ENCODE data around the gene CDH5. TPM values are rescaled to one million over a fixed set of nuclear protein-coding genes. Genes with fewer than 3 reads are reported as not detected.
"Not testable (repeated sequence)": the region's sequence is repeated elsewhere in the genome, so short reads cannot be mapped to it uniquely, and the experiment has no call there.

The CDH5 gene
- 0.55 TPM for polyA plus RNA-seq (2013, experiment 1 of 2)
- polyA plus RNA-seq (2013, experiment 2 of 2): 0.70 TPM

DNA sequence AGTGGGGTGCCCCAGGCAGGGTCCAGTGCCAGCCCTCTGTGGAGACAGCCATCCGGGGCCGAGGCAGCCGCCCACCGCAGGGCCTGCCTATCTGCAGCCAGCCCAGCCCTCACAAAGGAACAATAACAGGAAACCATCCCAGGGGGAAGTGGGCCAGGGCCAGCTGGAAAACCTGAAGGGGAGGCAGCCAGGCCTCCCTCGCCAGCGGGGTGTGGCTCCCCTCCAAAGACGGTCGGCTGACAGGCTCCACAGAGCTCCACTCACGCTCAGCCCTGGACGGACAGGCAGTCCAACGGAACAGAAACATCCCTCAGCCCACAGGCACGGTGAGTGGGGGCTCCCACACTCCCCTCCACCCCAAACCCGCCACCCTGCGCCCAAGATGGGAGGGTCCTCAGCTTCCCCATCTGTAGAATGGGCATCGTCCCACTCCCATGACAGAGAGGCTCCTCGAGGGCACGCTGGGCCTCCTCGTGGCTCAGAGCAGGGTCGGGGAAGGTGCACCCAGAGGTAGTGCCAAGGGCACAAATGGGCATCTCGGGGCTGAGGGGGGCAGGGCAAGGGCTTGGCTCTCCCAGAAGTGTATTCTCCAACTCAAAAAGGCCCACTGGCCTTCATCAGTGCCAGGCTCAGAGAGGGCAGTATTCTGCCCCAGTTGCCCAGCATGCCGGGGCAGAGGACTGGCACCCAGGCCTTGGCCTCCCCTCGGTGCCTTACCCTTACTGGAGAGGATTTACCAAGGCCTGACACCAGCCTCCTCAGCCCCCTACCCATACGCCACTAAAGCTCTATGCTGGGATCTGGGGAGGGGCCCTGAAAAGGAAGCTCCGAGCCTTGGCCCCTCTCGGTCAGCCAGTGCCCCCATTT lies at the start of gene CDH5:
Gene CDH5 (plus strand): TSS at position 259 of the 867 bp plus-strand sequence. CDS start 12,647 bp downstream, outside the sequence.
- Histone ChIP-seq H3K27ac (ENCODE audit: low read depth, low read length) (no peak within 1 kb of the TSS), H3K9me3 (ENCODE audit: insufficient read depth, low read depth, low read length) (no peaks in the 10 kb centered on the region), H3K36me3 (ENCODE audit: insufficient read depth, low read length) (no peaks in the 10 kb centered on the region), H3K27me3 (ENCODE audit: insufficient read depth, low read length) (no peaks in the 10 kb centered on the region), H3K4me3 (ENCODE audit: low read length) (no peak within 1 kb of the TSS), H3K4me1 (ENCODE audit: insufficient read depth, low read length) (peaks cover 19% of the 10 kb centered on the region; the same call in 1 of the 2 replicates), H3K9ac (ENCODE audit: low read depth, low read length) (no peak within 1 kb of the TSS)
- WGBS: 88% methylated on average over 25 of the region's 25 CpGs

GRCh38 chr16:66318505-66318904 lies 48.0 kb upstream of the CDH5 start:
- 86% methylated on average over 1 of the region's 1 CpG for WGBS
- Histone ChIP-seq H3K27ac (ENCODE audit: low read depth, low read length) (no peak overlapping the region), H3K9me3 (ENCODE audit: insufficient read depth, low read depth, low read length) (no peaks in the 10 kb centered on the region), H3K27me3 (ENCODE audit: insufficient read depth, low read length) (0 out of 2 replicates have a peak, but pooled peaks cover 3% of the 10 kb centered on the region), H3K36me3 (ENCODE audit: insufficient read depth, low read length) (no peaks in the 10 kb centered on the region), H3K4me3 (ENCODE audit: low read length) (no peak overlapping the region), H3K4me1 (ENCODE audit: insufficient read depth, low read length) (no peaks in the 10 kb centered on the region), H3K9ac (ENCODE audit: low read depth, low read length) (no peak overlapping the region)

GRCh38 chr16:66320774-66321173 lies 45.7 kb upstream of the CDH5 start:
- peaks cover 7% of the 10 kb centered on the region for H3K4me1 ChIP-seq (ENCODE audit: insufficient read depth, low read length)
- H3K9me3 ChIP-seq (ENCODE audit: insufficient read depth, low read depth, low read length): no peaks in the 10 kb centered on the region

GRCh38 chr16:66322174-66322573 lies 44.3 kb upstream of the CDH5 start:
- H3K27me3 ChIP-seq (ENCODE audit: insufficient read depth, low read length): 0 out of 2 replicates have a peak, but pooled peaks cover 5% of the 10 kb centered on the region
- H3K9me3 ChIP-seq (ENCODE audit: insufficient read depth, low read depth, low read length): no peaks in the 10 kb centered on the region
- 90% methylated on average over 4 of the region's 4 CpGs for WGBS
- H3K4me3 ChIP-seq (ENCODE audit: low read length): no peak overlapping the region
- H3K36me3 ChIP-seq (ENCODE audit: insufficient read depth, low read length): no peaks in the 10 kb centered on the region
- peaks cover 11% of the 10 kb centered on the region for H3K4me1 ChIP-seq (ENCODE audit: insufficient read depth, low read length)
- no peak overlapping the region for H3K9ac ChIP-seq (ENCODE audit: low read depth, low read length)
- no peak overlapping the region for H3K27ac ChIP-seq (ENCODE audit: low read depth, low read length)

More at GRCh38 chr16:66320774-66321173, 45.7 kb upstream of the CDH5 start:
- H3K4me3 ChIP-seq (ENCODE audit: low read length): no peak overlapping the region
- H3K27me3 ChIP-seq (ENCODE audit: insufficient read depth, low read length): 0 out of 2 replicates have a peak, but pooled peaks cover 4% of the 10 kb centered on the region
- no peak overlapping the region for H3K27ac ChIP-seq (ENCODE audit: low read depth, low read length)
- no peaks in the 10 kb centered on the region for H3K36me3 ChIP-seq (ENCODE audit: insufficient read depth, low read length)
- no peak overlapping the region for H3K9ac ChIP-seq (ENCODE audit: low read depth, low read length)

DNA sequence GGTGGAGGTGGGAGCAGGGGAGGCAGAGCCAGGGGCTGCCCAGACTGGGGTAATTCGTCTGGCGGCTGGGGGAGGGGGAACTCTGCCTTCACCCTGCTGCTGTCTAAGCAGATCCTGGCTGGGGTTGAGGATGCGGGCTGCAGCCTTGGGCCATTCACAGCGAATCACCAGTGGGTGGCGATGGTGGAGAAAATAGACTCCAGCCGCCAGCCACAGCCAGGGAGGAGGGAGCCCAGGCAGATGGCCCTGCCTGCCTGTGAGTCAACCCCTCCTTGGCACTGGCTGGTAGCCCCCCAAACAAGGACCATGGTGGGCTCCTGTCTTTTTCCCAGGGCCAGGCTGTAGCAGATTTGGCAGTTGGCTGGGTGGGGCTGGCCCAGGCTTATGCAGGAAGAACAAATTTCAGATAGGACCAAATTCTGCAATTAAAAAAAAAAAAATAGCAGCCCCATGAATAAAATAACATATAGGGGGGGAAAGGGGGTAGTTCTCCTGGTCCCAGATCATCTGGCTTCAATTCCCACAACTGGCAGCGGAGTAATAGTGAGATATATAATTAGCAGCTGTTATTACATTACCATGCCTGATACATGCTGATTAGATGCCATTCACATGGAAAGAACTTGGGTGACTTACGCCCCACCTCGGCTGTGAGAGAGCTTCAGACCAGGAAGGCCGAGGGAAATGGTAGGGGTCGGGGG lies 41.5 kb upstream of the CDH5 start:
- H3K27ac ChIP-seq (ENCODE audit: low read depth, low read length): no peak overlapping the region
- 42% methylated on average over 10 of the region's 11 CpGs for WGBS
- no peak overlapping the region for H3K4me3 ChIP-seq (ENCODE audit: low read length)
- no peaks in the 10 kb centered on the region for H3K36me3 ChIP-seq (ENCODE audit: insufficient read depth, low read length)
- H3K27me3 ChIP-seq (ENCODE audit: insufficient read depth, low read length): 0 out of 2 replicates have a peak, but pooled peaks cover 5% of the 10 kb centered on the region
- H3K4me1 ChIP-seq (ENCODE audit: insufficient read depth, low read length): peaks cover 15% of the 10 kb centered on the region
- H3K9ac ChIP-seq (ENCODE audit: low read depth, low read length): no peak overlapping the region
- no peaks in the 10 kb centered on the region for H3K9me3 ChIP-seq (ENCODE audit: insufficient read depth, low read depth, low read length)

DNA sequence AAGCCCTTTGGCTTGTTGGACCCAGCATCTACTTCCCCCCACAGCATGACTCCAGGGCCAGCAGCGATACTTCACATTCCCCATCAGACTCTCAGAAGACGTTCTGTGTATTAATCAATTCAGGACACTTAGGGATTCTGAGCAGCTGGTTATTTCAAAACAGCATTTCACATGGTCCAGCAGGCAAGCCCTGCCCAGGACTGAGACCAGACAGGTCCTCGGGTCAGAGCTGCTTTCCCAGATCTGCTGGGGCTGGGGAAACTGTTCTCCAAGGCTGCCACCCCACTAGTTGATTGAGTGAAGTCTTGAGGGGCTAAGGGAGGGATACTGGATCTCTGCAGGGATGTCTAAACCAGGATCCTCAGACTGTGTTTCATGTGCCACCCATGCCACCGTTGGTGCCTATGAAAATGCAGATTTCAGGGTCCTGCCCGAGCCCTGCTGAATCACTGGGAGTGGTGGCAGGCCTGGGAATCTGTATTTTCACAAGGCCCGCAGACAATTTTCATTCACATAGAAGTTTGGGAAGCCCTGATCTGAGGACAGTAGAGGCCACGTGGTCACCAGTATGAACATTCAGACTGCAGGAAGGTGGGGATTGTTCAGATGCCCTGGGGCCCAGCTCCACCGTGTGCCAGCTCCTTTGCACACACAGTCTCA lies 40.6 kb upstream of the CDH5 start:
- Histone ChIP-seq H3K27me3 (ENCODE audit: insufficient read depth, low read length) (0 out of 2 replicates have a peak, but pooled peaks cover 5% of the 10 kb centered on the region), H3K4me1 (ENCODE audit: insufficient read depth, low read length) (peaks cover 15% of the 10 kb centered on the region), H3K9ac (ENCODE audit: low read depth, low read length) (no peak overlapping the region), H3K27ac (ENCODE audit: low read depth, low read length) (no peak overlapping the region), H3K36me3 (ENCODE audit: insufficient read depth, low read length) (no peaks in the 10 kb centered on the region), H3K9me3 (ENCODE audit: insufficient read depth, low read depth, low read length) (no peaks in the 10 kb centered on the region), H3K4me3 (ENCODE audit: low read length) (no peak overlapping the region)
- 84% methylated on average over 8 of the region's 8 CpGs for WGBS

DNA sequence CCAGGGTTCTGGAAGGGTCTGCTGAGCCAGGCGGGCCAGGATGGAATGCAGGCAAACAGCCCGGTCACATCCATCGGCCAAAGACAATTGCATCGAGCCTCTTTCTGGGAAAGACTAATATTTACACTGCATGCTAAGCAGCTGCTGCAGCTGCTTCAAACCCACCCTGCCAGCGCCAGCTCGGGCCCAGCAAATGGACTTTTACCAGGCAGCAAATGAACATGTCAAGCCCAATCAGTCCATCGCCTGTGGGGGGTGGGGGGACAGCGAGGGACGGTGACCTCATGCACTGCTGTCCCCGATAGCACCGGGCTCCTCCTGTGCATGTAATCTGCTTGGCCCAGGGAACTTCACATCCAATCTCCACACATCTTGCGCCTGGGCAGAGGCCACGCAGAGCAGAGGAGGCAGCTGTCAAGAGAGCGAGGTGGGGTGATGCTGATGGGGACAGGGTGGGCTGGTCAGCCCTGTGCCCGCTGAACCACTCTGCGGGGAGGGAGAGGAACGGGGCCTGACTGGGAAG lies 39.4 kb upstream of the CDH5 start:
- no peak overlapping the region; the same call in 1 of the 2 replicates for H3K27ac ChIP-seq (ENCODE audit: low read depth, low read length)
- H3K4me3 ChIP-seq (ENCODE audit: low read length): no peak overlapping the region
- no peaks in the 10 kb centered on the region for H3K9me3 ChIP-seq (ENCODE audit: insufficient read depth, low read depth, low read length)
- 0 out of 2 replicates have a peak, but pooled peaks cover 2% of the 10 kb centered on the region for H3K27me3 ChIP-seq (ENCODE audit: insufficient read depth, low read length)
- 77% methylated on average over 16 of the region's 17 CpGs for WGBS
- peaks cover 15% of the 10 kb centered on the region for H3K4me1 ChIP-seq (ENCODE audit: insufficient read depth, low read length)
- no peaks in the 10 kb centered on the region for H3K36me3 ChIP-seq (ENCODE audit: insufficient read depth, low read length)
- no peak overlapping the region for H3K9ac ChIP-seq (ENCODE audit: low read depth, low read length)

- Histone ChIP-seq H3K36me3 (ENCODE audit: insufficient read depth, low read length) (no peaks in the 10 kb centered on the region), H3K9ac (ENCODE audit: low read depth, low read length) (no peak overlapping the region), H3K4me1 (ENCODE audit: insufficient read depth, low read length) (peaks cover 15% of the 10 kb centered on the region), H3K27ac (ENCODE audit: low read depth, low read length) (no peak overlapping the region), H3K9me3 (ENCODE audit: insufficient read depth, low read depth, low read length) (no peaks in the 10 kb centered on the region), H3K4me3 (ENCODE audit: low read length) (no peak overlapping the region), H3K27me3 (ENCODE audit: insufficient read depth, low read length) (0 out of 2 replicates have a peak, but pooled peaks cover 2% of the 10 kb centered on the region)
- WGBS: 92% methylated on average over 11 of the region's 11 CpGs
Measured at GRCh38 chr16:66328282-66328681, 38.2 kb upstream of the CDH5 start.

- not testable (repeated sequence) for H3K4me3 ChIP-seq (ENCODE audit: low read length); H3K9ac ChIP-seq (ENCODE audit: low read depth, low read length); H3K27me3 ChIP-seq (ENCODE audit: insufficient read depth, low read length); H3K27ac ChIP-seq (ENCODE audit: low read depth, low read length); H3K4me1 ChIP-seq (ENCODE audit: insufficient read depth, low read length); H3K9me3 ChIP-seq (ENCODE audit: insufficient read depth, low read depth, low read length); H3K36me3 ChIP-seq (ENCODE audit: insufficient read depth, low read length)
- 100% methylated on average over 2 of the region's 2 CpGs for WGBS
Measured at GRCh38 chr16:66331464-66331863, 35.0 kb upstream of the CDH5 start.

DNA sequence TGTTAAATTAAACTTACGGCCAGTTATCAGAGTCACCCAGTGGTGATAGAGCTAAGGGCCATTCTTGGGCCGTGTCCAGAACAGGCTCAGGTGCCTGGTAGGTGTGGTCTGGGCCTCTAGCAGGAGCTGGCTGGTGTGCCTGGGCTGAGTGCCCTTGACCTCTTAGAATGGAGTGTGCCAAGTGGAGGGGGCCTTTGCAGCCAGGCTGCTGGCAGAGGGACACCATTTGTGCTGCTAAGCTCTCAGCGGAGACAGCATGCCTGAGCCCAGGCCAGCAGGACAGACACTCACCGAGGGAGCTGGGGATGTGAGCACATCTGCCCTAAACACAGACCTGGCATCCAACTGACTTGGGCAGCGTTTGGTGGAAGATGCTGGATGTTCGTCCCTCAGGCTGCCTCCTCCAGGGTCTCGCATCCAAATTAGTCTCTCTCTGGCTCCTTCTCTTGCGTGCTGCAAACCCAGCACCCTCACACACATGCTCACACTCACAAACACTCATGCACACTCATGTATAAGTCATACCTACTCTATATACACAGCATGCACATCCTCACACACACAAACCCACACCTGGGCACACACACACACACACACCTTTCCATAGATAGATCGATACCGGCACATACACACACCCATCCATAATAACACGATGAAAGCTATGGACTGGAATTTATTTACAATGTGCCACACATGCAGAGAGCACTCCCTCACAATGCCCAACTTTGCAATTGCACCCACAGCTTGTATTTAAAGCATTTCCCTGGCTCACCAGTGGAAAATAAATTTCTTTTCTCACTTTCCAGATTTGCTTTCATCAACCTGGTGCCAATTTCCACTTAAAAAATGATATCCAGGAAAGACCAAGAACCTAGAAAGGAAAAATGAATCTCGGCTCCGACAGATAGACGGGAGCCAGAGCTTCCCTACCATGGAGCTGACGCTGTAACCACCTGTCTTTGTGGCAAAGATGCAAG lies 33.6 kb upstream of the CDH5 start:
- Histone ChIP-seq H3K27ac (ENCODE audit: low read depth, low read length) (no peak overlapping the region), H3K9me3 (ENCODE audit: insufficient read depth, low read depth, low read length) (0 out of 2 replicates have a peak, but pooled peaks cover 2% of the 10 kb centered on the region), H3K27me3 (ENCODE audit: insufficient read depth, low read length) (no peaks in the 10 kb centered on the region), H3K36me3 (ENCODE audit: insufficient read depth, low read length) (no peaks in the 10 kb centered on the region), H3K9ac (ENCODE audit: low read depth, low read length) (no peak overlapping the region), H3K4me3 (ENCODE audit: low read length) (no peak overlapping the region), H3K4me1 (ENCODE audit: insufficient read depth, low read length) (no peaks in the 10 kb centered on the region)
- WGBS: 93% methylated on average over 15 of the region's 15 CpGs
